Neural cell (in vitro differentiated cells): ENCODE data around the gene LHFPL6. TPM values are rescaled to one million over a fixed set of nuclear protein-coding genes. Genes with fewer than 3 reads are reported as not detected.

ENCODE experiments used
- H2AFZ ChIP-seq: fragments of 200-600, 300-800 bp; sonication (generic), shearing (Covaris generic); 2 replicates; pipeline ENCODE4 v1.6.0; 2014; ENCODE audit warnings: low read depth, mild to moderate bottlenecking, antibody characterized with exemption, low read length, moderate library complexity
- H3F3A ChIP-seq: fragments of 200-600 bp; shearing (Covaris generic); 2 replicates; pipeline ENCODE4 v1.6.1; 2016; ENCODE audit warnings: mild to moderate bottlenecking, moderate library complexity, mixed read lengths, antibody characterized with exemption, low read length; ENCODE audit not compliant: insufficient read depth, poor library complexity, severe bottlenecking
- H3K27ac ChIP-seq: fragments of 200-600, 300-800 bp; sonication (generic), shearing (Covaris generic); 2 replicates; pipeline ENCODE4 v1.5.1; 2014; ENCODE audit warnings: mild to moderate bottlenecking, low read length, moderate library complexity
- H3K27me3 ChIP-seq: fragments of 300-800, 200-600 bp; sonication (generic), shearing (Covaris generic); 2 replicates; pipeline ENCODE4 v1.6.0; 2014; ENCODE audit warnings: mild to moderate bottlenecking, low read depth, low read length, moderate library complexity; ENCODE audit not compliant: insufficient read depth
- H3K36me3 ChIP-seq: fragments of 300-800, 200-600 bp; sonication (generic), shearing (Covaris generic); 2 replicates; pipeline ENCODE4 v1.5.1; 2014; ENCODE audit warnings: mild to moderate bottlenecking, antibody characterized with exemption, low read length, moderate library complexity; ENCODE audit not compliant: insufficient read depth
- H3K4me2 ChIP-seq: fragments of 300-800, 200-600 bp; sonication (generic), shearing (Covaris generic); 2 replicates; pipeline ENCODE4 v1.6.0; 2014; ENCODE audit warnings: mild to moderate bottlenecking, low read length
- H3K4me3 ChIP-seq: fragments of 300-800, 200-600 bp; sonication (generic), shearing (Covaris generic); 2 replicates; pipeline ENCODE4 v1.5.1; 2014; ENCODE audit warnings: mild to moderate bottlenecking, low read length, moderate library complexity
- H3K79me2 ChIP-seq: fragments of 200-600 bp; shearing (Covaris generic); replicated peaks from 2 replicates; pipeline ENCODE4 v1.6.0; 2014; ENCODE audit warnings: mild to moderate bottlenecking, low read length, moderate library complexity; ENCODE audit not compliant: insufficient read depth
- H3K9ac ChIP-seq: fragments of 300-800, 200-600 bp; sonication (generic), shearing (Covaris generic); 2 replicates; pipeline ENCODE4 v1.6.1; 2016; ENCODE audit warnings: mild to moderate bottlenecking, low read length, mixed read lengths
- H3K9me2 ChIP-seq: fragments of 200-600 bp; shearing (Covaris generic); 2 replicates; pipeline ENCODE4 v1.6.1; 2016; ENCODE audit warnings: mild to moderate bottlenecking, low read length, mixed read lengths; ENCODE audit not compliant: insufficient read depth
- H3K9me3 ChIP-seq: fragments of 200-600, 300-800 bp; sonication (generic), shearing (Covaris generic); 2 replicates; pipeline ENCODE4 v1.6.1; 2016; ENCODE audit warnings: mild to moderate bottlenecking, mixed run types, low read length, moderate library complexity, mixed read lengths
- H4K20me1 ChIP-seq: fragments of 200-600 bp; shearing (Covaris generic); 2 replicates; pipeline ENCODE4 v1.6.1; 2016; ENCODE audit warnings: mild to moderate bottlenecking, mixed run types; ENCODE audit not compliant: insufficient read depth
- CTCF ChIP-seq: fragments of 450-650 bp; IDR thresholded peaks from 2 replicates; pipeline ENCODE4 v1.5.1; 2014; ENCODE audit warnings: antibody characterized with exemption, mild to moderate bottlenecking, moderate library complexity; ENCODE audit not compliant: poor library complexity, severe bottlenecking
- EP300 ChIP-seq: fragments of 450-650 bp; conservative IDR thresholded peaks from 2 replicates; pipeline ENCODE4 v1.6.1; 2014; ENCODE audit warnings: antibody characterized with exemption, mild to moderate bottlenecking, moderate library complexity; ENCODE audit not compliant: poor library complexity, severe bottlenecking
- EZH2 ChIP-seq: fragments of 200-600, 300-800 bp; shearing (Covaris generic), sonication (generic); IDR thresholded peaks from 2 replicates; pipeline ENCODE4 v1.6.1; 2014; ENCODE audit warnings: antibody characterized with exemption, low read length, borderline replicate concordance, mild to moderate bottlenecking; ENCODE audit not compliant: insufficient read depth, poor library complexity, severe bottlenecking
- MXI1 ChIP-seq: fragments of 450-650 bp; conservative IDR thresholded peaks from 2 replicates; pipeline ENCODE4 v1.6.1; 2014; ENCODE audit warnings: antibody characterized with exemption, mild to moderate bottlenecking; ENCODE audit not compliant: poor library complexity, severe bottlenecking
- POLR2AphosphoS5 ChIP-seq: IDR thresholded peaks from 2 replicates; pipeline ENCODE4 v1.6.1; 2012
- RAD21 ChIP-seq: fragments of 450-650 bp; conservative IDR thresholded peaks from 2 replicates; pipeline ENCODE4 v1.6.1; 2014; ENCODE audit warnings: antibody characterized with exemption, mild to moderate bottlenecking, moderate library complexity
- SMC3 ChIP-seq: fragments of 450-650 bp; conservative IDR thresholded peaks from 2 replicates; pipeline ENCODE4 v1.6.1; 2014; ENCODE audit warnings: antibody characterized with exemption, mild to moderate bottlenecking, moderate library complexity; ENCODE audit not compliant: poor library complexity
- TAF1 ChIP-seq: IDR thresholded peaks from 2 replicates; pipeline ENCODE4 v1.6.1; 2012; ENCODE audit warnings: low read depth
- polyA plus RNA-seq: library from polyadenylated mRNA; depleted of rRNA; stranded (reverse); fragments of >200 nt; gene quantifications from 2 replicates; pipeline ENCODE4 v1.2.3, GENCODE V29; 2014
- TF ChIP-seq, protein P1 (sequence below): IDR thresholded peaks from 2 replicates; pipeline ENCODE4 v1.6.1; 2012; ENCODE audit warnings: borderline replicate concordance

LHFPL6 gene
- polyA plus RNA-seq, 1 donor from 2014 or later: 36.3 TPM

- peaks cover 4% of the 10 kb centered on the region for H3F3A ChIP-seq
- H3K79me2 ChIP-seq: no peaks in the 10 kb centered on the region
- no peaks in the 10 kb centered on the region for H3K9me2 ChIP-seq
- H4K20me1 ChIP-seq: no peaks in the 10 kb centered on the region
- no peak overlapping the region for H3K4me2 ChIP-seq
- H3K27me3 ChIP-seq: no peaks in the 10 kb centered on the region
- no peak overlapping the region for H2AFZ ChIP-seq
- no peak for TF ChIP-seq MXI1
- no peaks in the 10 kb centered on the region for H3K9me3 ChIP-seq
- H3K27ac ChIP-seq: no peak overlapping the region
- H3K9ac ChIP-seq: no peak overlapping the region
- H3K36me3 ChIP-seq: no peaks in the 10 kb centered on the region
- no peak overlapping the region for H3K4me3 ChIP-seq
Measured at GRCh38 chr13:39318161-39318560, 284.8 kb downstream of the LHFPL6 start.

DNA sequence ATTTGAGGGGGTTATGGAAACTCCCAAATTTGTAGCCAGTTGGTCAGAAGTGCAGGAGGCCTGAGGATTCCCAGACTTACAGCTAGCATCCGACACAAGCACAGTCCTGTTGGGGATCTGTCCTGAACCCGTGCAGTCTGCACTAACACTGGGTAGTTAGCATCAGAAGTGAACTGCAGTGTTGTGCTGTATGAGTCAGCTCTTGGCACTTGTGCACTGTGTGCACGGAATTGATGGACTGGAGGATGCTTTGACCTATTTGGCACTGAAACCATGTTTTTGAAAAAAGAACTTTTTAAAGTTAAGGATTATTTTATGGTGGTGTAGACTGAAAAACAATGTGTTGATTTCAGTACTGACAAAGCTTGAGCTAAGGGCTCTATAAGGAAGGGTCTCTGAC lies 285.7 kb downstream of the LHFPL6 start:
- TF ChIP-seq EZH2 (no peak), EP300 (no peak), SMC3 (no peak), TAF1 (no peak), CTCF (no peak), RAD21 (no peak), POLR2AphosphoS5 (no peak), MXI1 (no peak)
- TF ChIP-seq, protein P1, sequence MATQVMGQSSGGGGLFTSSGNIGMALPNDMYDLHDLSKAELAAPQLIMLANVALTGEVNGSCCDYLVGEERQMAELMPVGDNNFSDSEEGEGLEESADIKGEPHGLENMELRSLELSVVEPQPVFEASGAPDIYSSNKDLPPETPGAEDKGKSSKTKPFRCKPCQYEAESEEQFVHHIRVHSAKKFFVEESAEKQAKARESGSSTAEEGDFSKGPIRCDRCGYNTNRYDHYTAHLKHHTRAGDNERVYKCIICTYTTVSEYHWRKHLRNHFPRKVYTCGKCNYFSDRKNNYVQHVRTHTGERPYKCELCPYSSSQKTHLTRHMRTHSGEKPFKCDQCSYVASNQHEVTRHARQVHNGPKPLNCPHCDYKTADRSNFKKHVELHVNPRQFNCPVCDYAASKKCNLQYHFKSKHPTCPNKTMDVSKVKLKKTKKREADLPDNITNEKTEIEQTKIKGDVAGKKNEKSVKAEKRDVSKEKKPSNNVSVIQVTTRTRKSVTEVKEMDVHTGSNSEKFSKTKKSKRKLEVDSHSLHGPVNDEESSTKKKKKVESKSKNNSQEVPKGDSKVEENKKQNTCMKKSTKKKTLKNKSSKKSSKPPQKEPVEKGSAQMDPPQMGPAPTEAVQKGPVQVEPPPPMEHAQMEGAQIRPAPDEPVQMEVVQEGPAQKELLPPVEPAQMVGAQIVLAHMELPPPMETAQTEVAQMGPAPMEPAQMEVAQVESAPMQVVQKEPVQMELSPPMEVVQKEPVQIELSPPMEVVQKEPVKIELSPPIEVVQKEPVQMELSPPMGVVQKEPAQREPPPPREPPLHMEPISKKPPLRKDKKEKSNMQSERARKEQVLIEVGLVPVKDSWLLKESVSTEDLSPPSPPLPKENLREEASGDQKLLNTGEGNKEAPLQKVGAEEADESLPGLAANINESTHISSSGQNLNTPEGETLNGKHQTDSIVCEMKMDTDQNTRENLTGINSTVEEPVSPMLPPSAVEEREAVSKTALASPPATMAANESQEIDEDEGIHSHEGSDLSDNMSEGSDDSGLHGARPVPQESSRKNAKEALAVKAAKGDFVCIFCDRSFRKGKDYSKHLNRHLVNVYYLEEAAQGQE: no peak
- H3K27me3 ChIP-seq: no peaks in the 10 kb centered on the region

GRCh38 chr13:39315796-39316195 lies 287.2 kb downstream of the LHFPL6 start:
- Histone ChIP-seq H3K9me2 (no peaks in the 10 kb centered on the region), H2AFZ (no peak overlapping the region), H3K36me3 (no peaks in the 10 kb centered on the region), H4K20me1 (no peaks in the 10 kb centered on the region), H3K4me3 (no peak overlapping the region), H3K27me3 (no peaks in the 10 kb centered on the region), H3K9ac (no peak overlapping the region), H3K4me2 (no peak overlapping the region), H3K27ac (no peak overlapping the region), H3K79me2 (no peaks in the 10 kb centered on the region), H3K9me3 (no peaks in the 10 kb centered on the region), H3F3A (no peaks in the 10 kb centered on the region)
- TF ChIP-seq, protein P1: no peak
- no peak for TF ChIP-seq CTCF

More for the DNA sequence above, 285.7 kb downstream of the LHFPL6 start:
- no peaks in the 10 kb centered on the region for H3K79me2 ChIP-seq
- H3K27ac ChIP-seq: no peak overlapping the region
- H3F3A ChIP-seq: no peaks in the 10 kb centered on the region
- no peaks in the 10 kb centered on the region for H3K9me2 ChIP-seq
- no peak overlapping the region for H3K9ac ChIP-seq
- H3K9me3 ChIP-seq: no peaks in the 10 kb centered on the region
- no peak overlapping the region for H3K4me2 ChIP-seq
- H3K36me3 ChIP-seq: no peaks in the 10 kb centered on the region
- H3K4me3 ChIP-seq: no peak overlapping the region
- H2AFZ ChIP-seq: no peak overlapping the region
- no peaks in the 10 kb centered on the region for H4K20me1 ChIP-seq
